HG02678 (cell line): ENCODE data around the gene OSBPL2.

Experiments used
- ATAC-seq: cut with Tn5 transposase; IDR thresholded peaks from one replicate; pipeline ENCODE4 v1.9.1; 2021; ENCODE audit warnings: mild to moderate bottlenecking, moderate library complexity; ENCODE audit not compliant: unreplicated experiment

The OSBPL2 gene

DNA sequence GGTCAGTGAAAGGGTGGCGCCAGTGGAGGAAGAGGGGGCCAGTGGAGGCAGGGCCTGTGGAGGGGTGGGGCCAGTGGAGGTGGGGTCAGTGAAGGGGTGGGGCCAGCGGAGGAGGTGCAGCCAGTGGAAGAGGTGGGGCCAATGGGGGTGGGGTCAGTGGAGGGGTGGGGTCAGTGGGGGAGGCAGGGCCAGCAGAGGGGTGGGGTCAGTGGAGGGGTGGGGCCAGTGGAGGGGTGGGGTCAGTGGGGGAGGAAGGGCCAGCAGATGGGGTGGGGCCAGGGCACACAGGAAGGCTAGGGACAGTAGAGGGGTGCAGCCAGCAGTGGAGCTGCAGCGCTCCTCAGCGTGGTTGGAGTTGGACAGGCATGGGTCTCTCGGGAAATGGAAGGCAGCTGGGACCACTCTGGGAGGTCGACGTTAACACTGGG lies 83.2 kb downstream of the OSBPL2 start:
- no peak for ATAC-seq

DNA sequence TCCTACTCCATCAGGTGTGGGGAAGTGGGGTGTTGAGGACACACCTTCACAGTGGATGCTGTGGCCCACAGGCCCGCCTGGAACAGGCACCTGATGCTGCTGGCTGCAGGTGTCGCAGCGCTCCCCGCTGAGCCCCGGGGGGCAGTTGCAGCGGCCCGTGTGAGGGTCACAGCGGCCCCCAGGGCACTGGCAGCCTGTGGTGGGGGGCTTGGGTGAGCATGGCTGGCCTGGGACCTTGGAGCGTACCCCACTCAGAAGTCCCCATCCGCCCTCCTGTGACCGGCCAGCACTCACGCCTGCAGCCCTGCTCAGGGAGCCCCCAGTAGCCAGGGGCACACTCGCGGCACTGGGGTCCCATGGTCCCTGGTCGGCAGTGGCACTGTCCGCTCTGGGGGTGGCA lies 83.7 kb downstream of the OSBPL2 start:
- no peak for ATAC-seq

DNA sequence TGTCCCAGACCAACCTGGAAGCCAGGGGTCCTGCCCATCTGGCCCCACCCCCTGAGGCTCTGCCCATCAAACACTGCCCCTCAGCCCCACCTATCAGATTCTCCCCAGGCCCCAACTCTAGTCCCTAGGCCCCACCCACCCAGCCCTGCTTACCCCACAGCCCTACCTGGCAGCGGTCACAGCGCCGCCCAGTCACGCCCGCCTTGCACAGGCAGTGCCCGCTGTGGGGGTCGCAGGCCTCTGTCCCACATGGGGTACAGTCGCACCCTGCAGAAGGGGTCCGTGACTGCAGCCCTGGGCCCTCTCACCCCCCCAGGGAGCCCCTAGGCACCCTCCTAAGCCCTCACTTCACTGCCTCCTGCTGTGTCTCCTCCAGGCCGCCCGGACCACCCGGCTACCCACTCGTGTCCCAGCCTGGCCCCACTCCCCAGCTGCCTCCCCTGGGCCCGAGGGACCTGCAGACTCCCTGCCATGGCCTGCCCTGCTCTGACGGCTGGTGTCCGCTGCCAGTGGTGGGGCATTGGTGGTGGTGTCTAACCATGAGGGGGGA lies 84.2 kb downstream of the OSBPL2 start:
- no peak for ATAC-seq

DNA sequence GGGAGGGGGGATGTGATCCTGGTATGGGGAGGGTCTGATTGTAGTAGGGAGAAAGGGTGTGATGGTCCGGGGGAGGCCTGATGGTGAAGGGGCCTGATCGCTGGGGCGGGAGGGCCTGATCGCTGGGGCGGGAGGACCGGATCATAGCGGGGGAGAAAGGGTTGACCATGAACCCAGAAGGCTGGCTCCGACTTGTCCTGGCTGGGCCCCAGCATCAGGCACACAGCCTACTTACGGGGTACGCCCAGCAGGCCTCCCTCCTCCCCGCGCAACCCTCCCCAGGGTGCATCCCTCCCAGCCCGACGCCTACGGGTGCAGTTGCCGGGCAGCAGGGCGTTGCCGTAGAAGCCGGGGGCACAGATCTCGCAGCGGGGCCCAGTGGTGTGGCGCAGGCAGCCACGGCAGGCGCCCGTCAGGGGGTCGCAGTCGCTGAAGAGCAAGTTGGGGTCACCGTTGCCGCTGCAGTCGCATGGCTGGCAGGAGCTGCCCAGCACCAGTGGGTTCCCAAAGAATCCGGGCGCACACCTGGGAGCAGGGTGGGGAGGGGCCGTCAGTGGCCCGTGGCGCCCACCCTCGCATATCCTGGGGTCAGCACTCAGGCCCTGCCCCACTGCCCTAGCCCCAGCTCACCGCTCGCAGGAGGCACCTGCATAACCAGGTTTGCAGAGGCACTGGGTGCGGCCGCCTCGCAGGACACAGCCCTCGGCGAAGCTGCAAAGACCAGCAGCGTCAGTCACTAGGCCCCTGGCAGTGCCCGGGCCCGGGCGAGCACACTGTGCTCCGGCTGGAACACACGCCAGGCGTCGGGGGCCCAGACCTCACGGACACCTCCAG lies 85.0 kb downstream of the OSBPL2 start:
- ATAC-seq = no peak

DNA sequence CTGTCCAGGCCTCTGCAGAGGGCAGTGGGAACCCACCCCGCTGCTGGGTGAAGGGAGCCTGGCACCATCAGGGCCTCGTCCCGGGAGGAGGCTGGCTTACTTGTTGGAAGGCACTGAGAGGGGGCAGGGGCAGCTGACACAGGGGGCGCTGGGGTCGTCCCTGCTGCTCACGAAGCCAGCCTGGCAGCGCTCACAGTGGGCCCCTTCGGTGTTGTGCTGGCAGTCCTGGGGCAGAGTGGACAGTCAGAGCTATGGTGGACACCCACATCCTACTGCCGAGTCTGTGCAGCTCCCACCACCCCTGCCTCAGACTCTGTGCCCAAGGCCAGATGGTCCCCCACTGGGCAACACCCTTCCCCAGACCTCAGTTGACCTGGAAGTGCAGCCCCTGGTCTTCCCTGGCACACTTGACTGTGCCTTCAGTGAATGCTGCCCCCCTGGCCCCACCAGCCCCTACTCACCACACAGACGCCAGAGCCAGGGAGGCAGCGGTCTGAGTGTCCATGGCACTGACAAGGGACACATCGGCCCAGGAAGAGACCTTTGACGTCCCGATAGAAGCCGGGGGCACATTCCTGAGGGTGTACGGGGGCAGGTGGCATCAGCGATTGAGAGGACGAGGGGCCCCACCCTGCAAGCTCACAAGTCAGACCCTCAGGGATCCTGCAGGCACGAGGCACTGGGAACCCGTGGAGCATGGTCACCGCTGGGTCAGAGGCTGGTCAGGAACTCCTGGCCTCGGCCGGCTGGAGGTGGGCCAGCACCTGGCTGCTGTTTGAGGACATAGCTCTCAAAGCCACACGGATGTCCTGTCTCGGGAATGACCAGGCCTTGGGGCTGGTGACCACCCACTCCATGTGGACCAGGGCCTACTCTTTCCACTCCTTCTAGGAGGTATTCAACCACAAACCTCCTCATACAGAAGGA lies 85.9 kb downstream of the OSBPL2 start:
- no peak for ATAC-seq

DNA sequence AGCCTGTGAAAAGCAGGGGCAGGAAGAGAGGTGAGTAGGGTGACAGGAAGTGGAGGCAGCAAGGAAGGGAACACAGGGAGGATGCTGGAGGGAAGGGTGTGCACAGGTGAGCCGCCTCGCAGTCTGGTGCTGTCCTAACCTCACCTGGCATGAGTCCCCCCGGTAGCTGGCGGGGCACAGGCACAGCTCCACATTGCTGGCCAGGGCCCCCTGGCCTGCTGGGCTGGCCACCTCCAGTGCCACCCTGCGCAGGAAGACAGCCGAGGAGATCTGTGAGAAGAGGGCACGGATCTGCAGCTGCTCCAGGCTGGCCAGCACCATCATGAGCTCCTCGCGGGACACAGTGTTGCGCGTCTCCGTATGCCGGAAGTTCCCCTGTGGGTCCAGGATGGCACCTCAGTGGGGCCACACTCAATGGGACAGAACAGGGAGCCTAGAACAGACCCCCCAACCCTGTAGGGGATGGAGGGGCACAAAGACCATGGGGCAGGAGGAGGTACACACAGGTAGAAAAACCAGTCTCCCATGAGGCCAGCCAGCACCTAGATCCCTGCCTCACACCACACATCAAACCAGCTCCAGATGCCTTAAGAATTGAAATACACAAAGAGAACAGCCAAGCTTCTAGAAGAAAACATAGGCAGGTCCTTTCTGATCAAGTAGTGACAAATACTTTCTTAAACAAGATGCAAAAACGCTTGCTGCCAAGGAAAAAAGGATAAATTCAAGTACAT lies 87.0 kb downstream of the OSBPL2 start:
- ATAC-seq = no peak

DNA sequence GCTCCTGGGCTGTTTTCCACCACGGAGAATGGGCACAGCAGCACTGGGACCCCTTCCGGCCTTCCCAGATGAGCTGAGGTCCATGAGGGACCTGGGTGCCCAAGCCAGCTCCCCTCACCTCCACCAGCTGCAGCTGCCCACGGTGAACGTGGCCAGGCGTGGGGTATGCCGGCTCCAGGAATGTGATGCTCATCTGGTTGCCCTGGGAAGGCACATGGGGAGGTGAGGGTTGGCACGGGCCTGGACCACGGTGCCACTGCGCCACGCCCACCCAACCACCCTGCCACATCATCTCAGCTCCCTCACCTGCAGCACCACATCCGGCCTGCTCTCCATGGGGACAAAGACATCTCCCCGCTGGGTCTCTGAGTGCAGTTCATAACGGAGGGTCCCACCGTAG lies 88.2 kb downstream of the OSBPL2 start:
- ATAC-seq = no peak

DNA sequence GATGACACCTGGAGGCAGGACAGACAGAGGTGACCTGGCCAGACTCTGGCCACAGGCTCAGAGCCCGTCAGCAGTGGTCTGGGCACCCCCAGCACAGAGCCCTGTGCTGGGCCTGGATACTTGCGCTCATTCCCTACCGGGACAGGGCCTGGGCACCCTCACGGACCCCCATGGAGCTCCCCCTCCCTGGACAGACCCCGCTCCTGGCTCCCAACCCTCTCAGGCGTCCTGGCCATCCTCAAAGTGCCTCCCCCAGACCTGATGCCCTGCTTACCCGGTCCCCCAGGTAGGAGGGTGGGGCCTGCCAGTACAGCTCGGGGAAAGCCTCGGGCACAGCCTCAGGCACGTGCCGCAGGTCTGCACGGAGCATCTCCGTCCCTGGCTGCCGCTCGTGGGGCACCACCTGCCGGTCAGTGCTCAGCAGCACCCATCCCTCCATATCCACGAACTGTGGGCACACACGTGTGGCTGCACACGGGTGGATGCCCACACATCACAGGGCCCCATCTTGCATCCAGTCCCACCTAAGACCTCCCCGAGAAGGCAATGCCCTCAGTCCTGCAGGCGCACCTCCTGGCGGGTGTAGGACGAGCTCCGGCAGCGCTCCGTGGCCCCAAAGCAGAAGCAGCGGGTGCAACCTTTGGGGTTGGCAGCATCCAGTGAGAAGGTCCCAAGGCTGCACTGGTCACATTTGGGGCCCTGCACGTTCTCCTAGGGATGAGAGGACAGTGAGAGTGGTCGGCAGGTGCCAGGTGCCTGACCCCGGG lies 88.8 kb downstream of the OSBPL2 start:
- ATAC-seq = no peak

DNA sequence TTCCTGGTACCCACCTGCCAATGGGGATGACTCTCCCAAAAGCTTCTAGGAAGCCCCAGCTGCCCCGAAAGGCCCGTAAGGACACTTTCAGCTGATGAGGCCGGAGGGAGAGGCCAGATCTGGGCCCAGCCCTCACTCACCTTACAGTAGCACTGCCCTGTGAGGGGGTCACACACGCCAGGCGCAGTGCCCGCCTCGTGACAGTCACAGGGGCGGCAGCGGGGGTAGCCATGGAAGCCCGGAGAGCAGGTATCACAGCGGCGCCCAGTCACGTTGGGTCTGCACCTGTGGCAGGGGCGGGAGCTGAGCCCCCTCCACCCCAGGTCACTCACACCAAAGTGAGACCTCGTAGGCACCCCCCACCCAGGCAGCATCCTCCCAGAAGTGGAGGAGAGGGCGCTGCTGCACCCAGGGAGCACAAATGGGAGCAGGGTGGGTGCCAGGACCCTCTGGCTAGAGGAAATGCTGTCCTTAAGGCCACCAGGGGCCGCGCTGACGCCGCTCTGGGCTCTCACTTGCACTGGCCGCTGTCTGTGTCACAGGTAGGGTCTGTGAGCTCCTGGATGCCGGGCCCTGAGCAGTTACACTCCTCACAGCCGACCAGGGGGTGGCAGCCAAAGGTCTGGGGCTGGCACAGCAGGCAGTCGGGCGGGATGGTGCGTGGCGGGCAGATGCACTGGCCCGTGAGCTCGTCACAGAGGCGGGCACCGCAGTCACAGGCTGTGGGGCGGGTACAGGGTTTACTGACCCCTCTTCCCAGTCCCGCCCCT lies 89.6 kb downstream of the OSBPL2 start:
- ATAC-seq = no peak

DNA sequence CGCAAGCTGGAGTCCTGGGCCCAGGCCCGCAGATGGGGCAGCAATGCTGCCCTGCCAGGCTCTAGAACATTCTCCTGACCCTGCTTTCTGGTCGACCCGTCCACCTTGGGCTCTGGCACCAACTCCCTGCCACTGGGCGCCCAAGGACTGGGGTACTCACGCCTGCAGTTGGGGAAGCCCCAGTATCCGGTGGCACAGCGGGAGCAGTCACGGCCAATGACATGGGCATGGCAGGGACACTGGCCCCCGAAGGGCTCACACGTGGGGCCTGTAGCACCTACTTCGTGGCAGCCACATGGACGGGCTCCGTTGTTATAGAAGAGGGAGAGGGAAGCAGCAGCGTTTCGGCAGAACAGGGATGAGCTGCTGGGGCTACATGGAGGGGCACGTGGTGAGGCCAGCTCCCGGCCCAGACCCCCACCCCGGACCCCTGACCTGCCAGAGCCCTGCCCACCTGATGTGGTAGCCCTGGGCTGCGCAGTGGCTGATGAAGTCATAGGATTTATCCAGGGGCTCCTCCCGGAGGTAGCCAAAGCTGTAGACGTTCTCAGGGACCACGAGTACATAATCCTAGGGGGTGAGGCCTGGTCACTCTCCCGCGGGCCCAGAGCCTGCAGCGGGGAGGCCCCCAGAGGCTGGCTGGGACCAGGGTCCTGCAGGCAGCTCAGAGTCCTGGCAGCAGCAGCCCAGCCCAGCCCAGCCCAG lies 90.5 kb downstream of the OSBPL2 start:
- no peak for ATAC-seq

DNA sequence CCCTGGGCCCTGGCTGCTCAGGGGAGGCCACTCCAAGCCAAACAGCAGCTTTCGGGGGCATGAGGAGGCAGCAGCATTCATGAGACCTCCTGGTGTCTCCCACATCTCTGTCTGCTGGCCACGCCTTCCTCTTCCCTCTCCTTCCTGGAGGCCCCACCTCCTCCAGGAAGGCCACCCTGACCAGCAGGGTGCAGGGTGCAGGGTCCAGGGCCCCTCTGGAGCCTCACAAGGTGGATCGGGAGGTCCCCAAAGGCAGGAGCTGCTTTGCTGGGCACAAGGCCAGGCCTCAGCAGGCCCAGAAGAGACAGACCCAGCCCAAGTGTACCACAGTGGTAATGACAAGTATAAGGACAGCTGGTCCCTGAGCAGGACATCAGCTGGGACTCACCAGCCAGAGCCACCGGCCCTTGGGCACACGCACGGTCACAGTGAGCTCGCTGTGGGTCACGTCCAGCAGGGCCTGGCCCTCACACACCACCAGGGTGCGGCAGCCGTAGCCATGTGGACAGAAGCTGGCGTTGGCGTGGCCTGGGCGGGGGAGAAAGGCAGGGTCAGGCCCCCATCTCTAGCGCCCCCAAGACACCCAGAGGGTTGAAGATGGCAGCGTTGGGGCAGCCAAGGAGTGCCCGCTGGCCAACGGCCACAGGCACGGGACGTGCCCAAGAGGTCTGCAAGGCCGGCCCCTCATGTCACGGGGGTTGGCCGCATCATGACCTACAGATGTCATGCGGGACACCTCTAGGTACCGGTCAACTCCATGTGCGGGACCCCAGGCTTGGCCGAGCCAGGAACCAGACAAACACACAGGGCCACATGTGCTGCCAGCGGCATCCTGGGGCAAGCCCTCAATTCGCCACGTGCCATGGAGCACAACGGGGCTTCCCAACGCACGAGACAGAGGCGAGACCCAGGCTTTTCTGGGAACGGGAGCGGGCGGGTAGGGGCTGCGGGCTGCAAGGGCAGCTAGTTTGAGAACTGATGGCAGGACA lies 91.4 kb downstream of the OSBPL2 start:
- ATAC-seq = no peak

DNA sequence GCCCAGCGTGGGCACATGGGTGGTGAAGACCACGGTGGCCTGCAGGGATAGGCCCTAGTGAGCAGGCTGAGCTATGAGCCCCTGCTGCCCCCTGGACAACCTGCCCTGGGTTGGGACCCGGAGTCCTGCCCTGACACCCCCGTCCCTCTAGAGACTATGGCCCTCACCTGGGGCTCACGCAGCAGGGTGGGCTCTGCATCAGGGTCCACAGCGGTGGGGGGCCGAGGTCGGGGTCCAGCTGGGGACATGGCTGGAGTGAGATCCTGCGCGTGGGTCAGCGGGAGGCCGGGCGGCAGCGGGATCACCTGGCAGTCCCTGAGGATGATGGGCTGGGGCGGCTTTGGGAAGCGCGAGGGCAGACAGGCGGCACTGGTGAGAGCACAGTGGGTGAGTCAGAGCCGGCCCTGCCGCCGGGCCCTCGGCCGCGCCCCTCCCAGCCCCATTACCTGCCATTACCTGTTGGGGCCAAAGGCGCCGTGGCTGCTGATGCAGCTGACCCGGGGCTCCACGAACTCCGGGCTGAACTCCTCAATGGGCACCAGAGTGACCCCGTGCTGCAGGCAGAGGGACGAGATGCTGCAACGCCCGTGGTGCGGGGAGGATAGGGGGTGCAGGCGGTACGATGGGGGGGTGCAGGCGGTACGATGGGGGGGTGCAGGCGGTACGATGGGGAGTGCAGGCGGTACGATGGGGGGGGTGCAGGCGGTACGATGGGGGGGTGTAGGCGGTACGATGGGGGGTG lies 92.4 kb downstream of the OSBPL2 start:
- no peak for ATAC-seq

DNA sequence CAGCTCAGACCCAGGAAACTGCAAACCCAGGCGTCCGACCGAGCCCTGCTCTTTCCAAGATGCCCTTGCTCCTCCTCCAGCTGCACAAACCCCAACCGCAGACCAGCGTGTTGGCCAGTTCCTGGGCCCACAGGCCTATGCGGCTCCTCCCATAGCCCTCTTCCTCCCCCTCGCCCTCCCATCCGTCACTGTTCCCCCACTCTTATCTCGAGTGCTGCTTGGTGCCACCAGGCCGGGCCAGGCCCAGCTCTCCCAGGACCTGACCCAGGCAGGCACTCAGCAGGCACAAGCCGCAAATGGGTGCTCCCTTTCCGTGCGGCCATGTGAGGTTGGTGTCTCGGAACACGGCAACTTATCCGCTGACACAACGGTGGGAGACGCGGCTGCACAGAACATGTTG lies 93.0 kb downstream of the OSBPL2 start:
- ATAC-seq = no peak

DNA sequence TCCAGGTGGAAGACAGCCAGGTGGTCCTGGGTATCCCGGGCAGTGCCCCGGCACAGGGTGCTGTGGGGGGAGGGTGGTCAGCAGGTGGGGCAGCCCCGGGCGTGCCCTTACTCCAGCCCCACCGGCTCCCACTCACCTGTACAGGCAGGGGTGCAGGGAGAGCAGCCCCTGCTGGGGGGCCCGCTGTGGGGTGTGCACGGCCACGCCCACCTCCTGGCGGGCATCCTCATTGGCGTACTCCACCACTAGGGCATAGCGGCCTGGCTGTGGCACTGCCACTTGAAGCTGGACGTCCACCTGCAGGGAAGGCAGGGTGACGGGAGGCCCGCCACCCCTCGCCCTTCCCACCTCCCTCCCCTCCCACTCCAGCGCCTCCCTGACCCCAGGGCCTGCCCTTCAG lies 94.1 kb downstream of the OSBPL2 start:
- ATAC-seq = no peak

DNA sequence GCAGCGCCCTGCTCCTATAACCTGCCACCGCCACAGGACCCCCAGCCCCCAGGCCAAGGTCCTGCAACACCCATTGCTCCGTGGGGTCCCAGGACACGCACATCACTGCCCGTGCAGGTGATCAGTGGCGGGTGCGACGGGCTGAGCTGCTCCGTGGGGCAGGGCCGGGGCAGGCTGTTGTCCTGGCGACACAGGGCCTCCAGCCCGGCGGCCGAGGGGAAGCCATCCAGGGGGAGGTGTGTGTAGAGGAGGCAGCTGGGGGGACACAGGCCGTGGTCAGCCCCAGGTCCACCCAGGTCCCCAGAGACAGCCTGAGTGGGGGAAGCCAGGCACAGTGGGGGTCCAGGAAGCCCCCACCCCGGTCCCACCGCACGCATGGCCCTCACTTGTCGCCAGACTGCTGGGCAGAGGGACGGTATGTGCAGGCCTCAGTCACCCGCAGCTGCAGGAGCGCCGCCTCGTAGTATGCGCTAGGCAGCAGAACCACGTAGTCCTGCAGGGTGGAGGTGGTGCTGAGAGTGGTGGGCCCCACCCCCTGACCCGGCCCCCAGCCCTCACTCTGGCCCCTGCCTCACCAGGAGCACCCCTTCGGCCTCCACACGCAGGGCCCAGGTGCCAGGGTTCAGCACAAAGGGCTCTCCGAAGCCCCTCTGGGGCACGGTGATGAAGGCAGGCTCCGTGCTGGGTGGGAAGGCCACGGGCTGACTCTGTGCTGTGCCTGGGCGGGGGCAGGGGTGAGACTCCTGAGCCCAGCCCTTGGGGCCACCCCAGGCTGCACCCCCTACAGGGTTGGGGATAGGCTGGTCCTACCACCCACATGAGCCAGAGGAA lies 94.9 kb downstream of the OSBPL2 start:
- ATAC-seq = no peak
